Esophagus muscularis mucosa (tissue), 4 donors: ENCODE data around the gene FMO2. TPM values are rescaled to one million over a fixed set of nuclear protein-coding genes. Genes with fewer than 3 reads are reported as not detected.
A peak's percentile ranks its signal among the peaks of the same experiment; 100 is the strongest.
"Not testable (repeated sequence)": the region's sequence is repeated elsewhere in the genome, so short reads cannot be mapped to it uniquely, and the experiment has no call there.

Experiments used
- DNase-seq: peaks from one replicate; pipeline ENCODE4 v3.0.0-alpha.2; 2017; ENCODE audit errors: extremely low spot score
- H3K27ac ChIP-seq, 4 donors: fragments of 200-600 bp; sonication (generic); replicated peaks in 1 of 4; 1 replicate in 3 of 4; 2 replicates in 1 of 4; pipeline ENCODE4 v1.5.1; 2016 to 2019; ENCODE audit warnings: mild to moderate bottlenecking in 1 of 4
- H3K27me3 ChIP-seq, 4 donors: fragments of 200-600 bp; sonication (generic); one replicate each; pipeline versions ENCODE4 v1.5.1 to v1.6.0; 2016 to 2019
- H3K36me3 ChIP-seq, 4 donors: fragments of 200-600 bp; sonication (generic); one replicate each; pipeline ENCODE4 v1.5.1; 2016 to 2019
- H3K4me1 ChIP-seq, 4 donors: fragments of 200-600 bp; sonication (generic); one replicate each; pipeline ENCODE4 v1.5.1; 2016 to 2019
- H3K4me3 ChIP-seq, 4 donors: fragments of 200-600 bp; sonication (generic); 1 replicate in 2 of 4; 2 replicates in 2 of 4; pipeline ENCODE4 v1.5.1; 2016 to 2019; ENCODE audit warnings: mild to moderate bottlenecking in 4 of 4, moderate library complexity in 1 of 4
- H3K9me3 ChIP-seq, 4 donors: fragments of 200-600 bp; sonication (generic); 1 replicate in 3 of 4; 2 replicates in 1 of 4; pipeline ENCODE4 v1.5.1; 2016 to 2019
- CTCF ChIP-seq, 3 experiments: fragments of 200-600 bp in 2 of 3; fragments of 450-650 bp in 1 of 3; sonication (generic) in 2 of 3; IDR thresholded peaks; one replicate each; pipeline ENCODE4 v1.5.1; 2017 to 2019; ENCODE audit warnings: antibody characterized with exemption in 3 of 3, mild to moderate bottlenecking in 2 of 3, moderate library complexity in 1 of 3
- EP300 ChIP-seq: sonication (generic); formaldehyde crosslinking; IDR thresholded peaks from one replicate; pipeline ENCODE4 v1.6.1; 2017; ENCODE audit warnings: antibody characterized with exemption
- POLR2A ChIP-seq: fragments of 450-650 bp; IDR thresholded peaks from one replicate; pipeline ENCODE4 v1.6.1; 2017; ENCODE audit warnings: antibody characterized with exemption, moderate library complexity, mild to moderate bottlenecking, low read depth
- POLR2AphosphoS5 ChIP-seq, 2 donors: sonication (generic); formaldehyde crosslinking; IDR thresholded peaks; one replicate each; pipeline ENCODE4 v1.6.1; 2017; ENCODE audit warnings: antibody characterized with exemption in 2 of 2
- WGBS: methylation state at CpG from one replicate; pipeline ENCODE4 v1.1.5; 2018; 5-methylcytosine and 5-hydroxymethylcytosine counted together
- intact Hi-C: fragments of 100-400 bp; cut with DNase I; formaldehyde crosslinking; loops from one replicate; pipeline ENCODE4 v1.15.1; 2023
- total RNA-seq, 4 donors: library from RNA; depleted of rRNA; stranded (reverse); fragments of >200 nt; gene quantifications; one replicate each; pipeline versions ENCODE4 v1.1.0 to v1.2.1, GENCODE V29; 2016

The FMO2 gene
- total RNA-seq, 4 donors from 2014 or later = 41.1 to 69.4 (median 56.2) TPM

- WGBS = 75% methylated on average over 1 of the region's 1 CpG
- Histone ChIP-seq H3K27me3 (no peaks in the 10 kb centered on the region), H3K4me1 (peaks cover 1 to 27% (median 23%) of the 10 kb centered on the region in 4 donors), H3K9me3 (no peaks in the 10 kb centered on the region), H3K4me3 (no peak overlapping the region), H3K27ac (no peak overlapping the region), H3K36me3 (no peaks in the 10 kb centered on the region)
- DNase-seq = no peak
- intact Hi-C loops = loop anchor here (2.0 to 5.0 kb wide), 2 partner anchors 146 to 260 kb away; no protein-coding TSS in a partner anchor
- peak; percentile 72 to 78 (median 74) for TF ChIP-seq CTCF (IDR thresholded peaks at IDR 0.05)
- no peak for TF ChIP-seq POLR2A
These were observed 41.8 kb downstream of the FMO2 start for GRCh38 chr1:171226747-171227370.

- intact Hi-C loops = no loop called here
- no peak overlapping the region for H3K4me3 ChIP-seq
- H3K27me3 ChIP-seq = no peaks in the 10 kb centered on the region
- TF ChIP-seq POLR2AphosphoS5 (IDR thresholded peaks at IDR 0.05) (no peak), POLR2A (no peak), EP300 (no peak), CTCF (IDR thresholded peaks at IDR 0.05) (no peak)
- H3K36me3 ChIP-seq = no peaks in the 10 kb centered on the region
- DNase-seq = no peak
- H3K9me3 ChIP-seq = no peaks in the 10 kb centered on the region
- H3K4me1 ChIP-seq = peaks cover 0 to 3% (median 0%) of the 10 kb centered on the region in 4 donors
- no peak overlapping the region for H3K27ac ChIP-seq
These were observed 46.2 kb downstream of the FMO2 start for GRCh38 chr1:171231326-171231725.

- WGBS = 89% methylated on average over 1 of the region's 1 CpG
- intact Hi-C loops = no loop called here
- Histone ChIP-seq H3K9me3 (no peaks in the 10 kb centered on the region), H3K27me3 (peaks cover 0 to 7% (median 0%) of the 10 kb centered on the region in 4 donors), H3K4me1 (no peaks in the 10 kb centered on the region), H3K36me3 (no peaks in the 10 kb centered on the region), H3K4me3 (no peak overlapping the region), H3K27ac (no peak overlapping the region)
- no peak for DNase-seq
- TF ChIP-seq POLR2A (no peak), POLR2AphosphoS5 (IDR thresholded peaks at IDR 0.05) (no peak), CTCF (IDR thresholded peaks at IDR 0.05) (no peak), EP300 (no peak)
These were observed 48.1 kb downstream of the FMO2 start for GRCh38 chr1:171233183-171233582.

- H3K36me3 ChIP-seq, H3K4me1 ChIP-seq, intact Hi-C loops, DNase-seq, H3K4me3 ChIP-seq, H3K27me3 ChIP-seq, H3K27ac ChIP-seq, H3K9me3 ChIP-seq: not testable (repeated sequence)
- 95% methylated on average over 4 of the region's 4 CpGs for WGBS
These were observed 51.1 kb downstream of the FMO2 start for GRCh38 chr1:171236231-171236630.

GRCh38 chr1:171243878-171244277 is 58.8 kb downstream of the FMO2 start:
- DNase-seq = no peak
- Histone ChIP-seq H3K36me3 (no peaks in the 10 kb centered on the region), H3K4me3 (no peak overlapping the region), H3K9me3 (peaks cover 0 to 9% (median 0%) of the 10 kb centered on the region in 4 donors), H3K4me1 (no peaks in the 10 kb centered on the region), H3K27ac (no peak overlapping the region), H3K27me3 (no peaks in the 10 kb centered on the region)
- TF ChIP-seq EP300 (no peak), POLR2A (no peak), POLR2AphosphoS5 (IDR thresholded peaks at IDR 0.05) (no peak), CTCF (IDR thresholded peaks at IDR 0.05) (no peak)
- 82% methylated on average over 4 of the region's 4 CpGs for WGBS
- intact Hi-C loops = no loop called here
